ENCODE measurements around the gene SORT1.
"Not testable (repeated sequence)": the region's sequence is repeated elsewhere in the genome, so short reads cannot be mapped to it uniquely, and the experiment has no call there.

SORT1 gene

GRCh38 chr1:109379907-109380306 lies 17.8 kb downstream of the SORT1 start:
- DNase-seq (ENCODE audit: low read depth): no peak
- H3K4me3 ChIP-seq (ENCODE audit: control insufficient read depth, low read depth, low read length): no peak overlapping the region
- TF ChIP-seq CTCF (conservative IDR thresholded peaks at IDR 0.05; ENCODE audit: control insufficient read depth, insufficient read depth, low read depth, low read length): no peak

GRCh38 chr1:109379422-109379821 lies 18.3 kb downstream of the SORT1 start:
- DNase-seq (ENCODE audit: low read depth): peak; percentile 71
- TF ChIP-seq CTCF (conservative IDR thresholded peaks at IDR 0.05; ENCODE audit: control insufficient read depth, insufficient read depth, low read depth, low read length): no peak
- H3K4me3 ChIP-seq (ENCODE audit: control insufficient read depth, low read depth, low read length): no peak overlapping the region

GRCh38 chr1:109377698-109378097 lies 20.0 kb downstream of the SORT1 start:
- no peak overlapping the region for H3K4me3 ChIP-seq (ENCODE audit: control insufficient read depth, low read depth, low read length)
- no peak for DNase-seq (ENCODE audit: low read depth)
- TF ChIP-seq CTCF (conservative IDR thresholded peaks at IDR 0.05; ENCODE audit: control insufficient read depth, insufficient read depth, low read depth, low read length): no peak

GRCh38 chr1:109373696-109374095 lies 24.0 kb downstream of the SORT1 start:
- not testable (repeated sequence) for H3K4me3 ChIP-seq (ENCODE audit: control insufficient read depth, low read depth, low read length); DNase-seq (ENCODE audit: low read depth)

GRCh38 chr1:109373126-109373525 lies 24.6 kb downstream of the SORT1 start:
- TF ChIP-seq CTCF (conservative IDR thresholded peaks at IDR 0.05; ENCODE audit: control insufficient read depth, insufficient read depth, low read depth, low read length): no peak
- H3K4me3 ChIP-seq (ENCODE audit: control insufficient read depth, low read depth, low read length): no peak overlapping the region
- no peak for DNase-seq (ENCODE audit: low read depth)

- no peak for DNase-seq (ENCODE audit: low read depth)
- H3K4me3 ChIP-seq (ENCODE audit: control insufficient read depth, low read depth, low read length): no peak overlapping the region
- TF ChIP-seq CTCF (conservative IDR thresholded peaks at IDR 0.05; ENCODE audit: control insufficient read depth, insufficient read depth, low read depth, low read length): no peak
Observed at GRCh38 chr1:109372281-109372680, 25.4 kb downstream of the SORT1 start.

- peak overlapping the region; percentile 5 for H3K4me3 ChIP-seq (ENCODE audit: control insufficient read depth, low read depth, low read length)
- peak; percentile 63 for DNase-seq (ENCODE audit: low read depth)
- no peak for TF ChIP-seq CTCF (conservative IDR thresholded peaks at IDR 0.05; ENCODE audit: control insufficient read depth, insufficient read depth, low read depth, low read length)
Observed at GRCh38 chr1:109371341-109371739, 26.4 kb downstream of the SORT1 start.

Measured in fibroblast of mammary gland (primary cell).